GM19043 (cell line): ENCODE measurements around the gene TMEM115.

Source experiments
- ATAC-seq: cut with Tn5 transposase; IDR thresholded peaks from one replicate; pipeline ENCODE4 v1.9.1; 2021; ENCODE audit warnings: low read depth; ENCODE audit not compliant: unreplicated experiment

TMEM115 gene

DNA sequence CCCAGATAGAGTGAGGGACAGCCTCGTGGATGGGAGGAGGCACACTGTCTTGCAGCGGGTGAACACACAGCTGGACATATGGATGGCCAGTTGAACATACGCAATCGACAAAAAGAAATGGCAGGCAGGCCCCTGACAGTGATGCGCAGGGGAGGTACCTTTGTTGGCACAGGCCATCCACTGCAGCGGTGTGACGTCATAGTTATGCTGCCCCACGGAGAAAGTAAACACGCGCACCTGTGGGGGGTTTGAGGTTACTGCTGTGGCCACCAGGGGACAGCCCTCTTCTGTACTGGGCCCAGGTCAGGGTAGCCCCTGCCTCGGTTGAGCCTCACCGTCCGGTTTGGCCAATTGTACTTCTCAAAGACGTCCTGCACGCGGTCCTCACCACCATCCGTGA, 19.4 kb upstream of the TMEM115 start:
- no peak for ATAC-seq

DNA sequence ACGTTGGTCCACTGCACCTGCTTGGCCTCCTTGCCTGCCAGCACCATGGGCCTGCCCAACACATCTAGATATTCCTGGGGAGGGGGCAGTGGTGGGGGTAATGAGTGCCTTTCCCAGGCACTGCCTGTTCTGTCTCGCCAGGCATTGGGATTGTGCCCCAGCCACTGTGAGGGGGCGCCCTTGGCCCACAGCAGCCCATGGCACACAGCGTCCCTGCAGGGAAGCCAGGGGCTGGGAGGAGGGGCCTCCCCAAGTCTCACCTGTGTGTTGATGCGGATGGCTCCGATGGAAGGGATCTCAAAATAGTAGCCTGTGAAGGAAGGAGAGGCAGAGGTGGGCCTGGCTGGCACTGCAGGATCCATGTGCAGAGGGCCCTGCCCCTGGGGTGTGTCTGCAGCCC, 18.7 kb upstream of the TMEM115 start:
- ATAC-seq: no peak

DNA sequence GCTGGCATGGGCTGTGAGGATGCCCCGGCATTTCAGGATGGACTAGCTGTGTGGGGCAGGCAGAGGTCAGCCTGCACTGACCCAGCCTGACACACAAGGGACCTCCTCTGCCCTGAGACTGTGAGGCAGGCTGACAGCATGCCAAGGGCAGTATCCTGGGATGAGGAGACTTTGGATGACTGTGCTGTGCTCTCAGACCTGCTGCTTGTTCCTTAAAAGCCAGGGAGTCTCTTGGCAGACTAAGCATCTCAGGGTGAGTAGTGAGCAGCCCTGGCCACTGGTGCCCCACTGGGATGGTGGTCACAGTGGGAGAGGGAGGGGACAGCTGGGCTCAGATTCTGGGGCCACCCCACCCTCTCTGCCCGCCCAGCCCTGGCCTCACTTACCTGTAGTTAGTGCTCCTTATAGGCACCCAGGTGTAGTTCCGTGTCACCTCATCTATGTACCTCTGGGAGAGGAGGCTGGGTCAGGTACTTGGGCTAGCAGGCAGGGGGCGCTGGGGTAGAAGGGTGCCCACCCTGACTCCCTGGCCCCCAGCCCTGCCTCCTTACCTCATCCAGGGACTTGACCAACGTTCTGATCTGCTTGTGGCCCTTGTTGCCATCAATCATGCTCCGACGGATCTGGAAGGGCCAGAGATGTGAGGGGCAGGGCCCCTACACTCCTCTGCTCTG, 16.1 kb upstream of the TMEM115 start:
- no peak for ATAC-seq

DNA sequence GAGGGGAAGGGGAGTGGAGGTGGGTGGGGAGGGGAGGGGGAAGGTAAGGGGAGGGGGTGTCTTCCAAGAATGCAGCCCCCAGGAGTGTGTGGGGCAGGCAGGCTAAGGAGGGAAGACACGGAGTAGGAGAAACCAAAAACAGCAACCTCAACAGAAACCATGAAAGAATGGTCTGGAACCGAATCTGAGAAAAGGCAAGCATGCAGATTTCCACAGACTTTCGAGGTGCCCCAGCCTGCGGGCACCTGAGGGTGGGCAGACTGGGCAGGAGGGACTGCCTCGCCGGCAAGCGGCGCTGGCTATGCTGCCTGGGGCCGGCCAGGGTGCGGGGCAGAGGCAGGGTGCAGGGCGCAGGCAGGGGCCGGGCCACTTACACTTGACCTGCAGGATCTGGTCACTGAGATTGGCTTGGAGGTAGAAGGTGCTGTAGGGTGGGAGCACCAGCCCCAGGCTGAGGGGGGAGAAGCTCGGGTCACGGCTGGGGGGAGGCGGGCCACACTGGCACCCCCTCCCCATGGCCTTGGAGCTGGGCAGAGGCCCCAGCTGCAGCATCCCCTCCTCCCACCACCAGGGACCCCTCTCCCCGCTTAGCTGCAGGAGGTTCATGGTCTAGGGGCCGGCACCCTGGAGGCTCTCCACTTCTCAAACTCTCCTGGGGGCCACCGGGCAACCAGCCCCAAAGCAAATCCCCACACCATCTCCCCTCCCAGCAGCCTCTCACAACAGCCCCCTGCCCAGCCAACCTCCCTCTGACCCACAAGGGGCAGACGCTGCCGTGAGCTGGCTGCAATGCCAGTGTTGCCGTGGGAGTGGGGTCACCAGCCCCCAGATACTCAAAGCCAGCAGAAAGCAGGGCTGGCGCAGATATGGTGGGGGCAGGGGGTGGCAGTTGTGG, 15.3 kb upstream of the TMEM115 start:
- ATAC-seq: no peak

DNA sequence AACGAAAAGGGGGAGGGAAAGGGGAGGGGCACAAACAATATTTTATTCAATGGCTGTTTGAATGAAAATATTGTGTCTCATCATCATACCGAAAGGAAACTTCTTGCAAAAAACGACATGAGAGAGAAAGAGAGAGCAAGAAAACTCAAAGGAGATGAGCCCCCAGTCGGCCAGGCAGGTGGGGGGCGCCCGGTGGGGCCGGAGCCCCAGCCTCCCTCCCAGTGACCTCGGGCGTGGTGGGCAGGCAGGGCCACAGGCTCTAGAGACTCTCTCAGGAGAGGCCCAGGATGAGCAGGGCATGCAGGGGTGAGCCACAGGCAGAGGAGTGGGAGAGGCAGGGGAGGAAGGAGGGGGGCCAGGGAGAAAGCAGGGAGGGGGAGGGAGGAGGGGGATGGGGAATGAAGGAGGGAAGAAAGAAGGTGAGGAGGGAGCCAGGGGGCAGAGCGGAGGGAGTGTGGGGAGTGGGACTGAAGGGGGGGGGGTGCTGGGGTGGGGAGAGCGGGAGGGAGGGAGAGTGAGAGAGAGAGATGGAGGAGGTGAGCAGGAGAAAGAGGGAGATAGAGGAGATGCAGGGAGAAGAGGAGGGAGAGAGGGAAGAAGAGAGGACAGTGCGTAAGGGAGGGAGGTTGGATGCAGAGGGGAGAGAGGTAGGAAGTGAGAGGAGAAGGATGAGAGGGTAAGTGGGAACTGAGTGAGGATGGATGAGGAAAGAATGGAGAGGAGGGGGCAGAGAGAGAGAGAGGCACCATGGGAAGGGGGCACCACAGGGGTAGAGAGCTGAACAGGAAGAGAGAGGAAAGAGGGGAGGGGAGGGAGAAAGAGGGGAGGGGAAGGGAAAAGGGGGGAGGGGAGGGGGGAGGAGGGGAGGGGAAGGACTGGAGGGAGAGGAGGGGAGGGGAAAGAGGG, 14.1 kb upstream of the TMEM115 start:
- ATAC-seq: no peak

DNA sequence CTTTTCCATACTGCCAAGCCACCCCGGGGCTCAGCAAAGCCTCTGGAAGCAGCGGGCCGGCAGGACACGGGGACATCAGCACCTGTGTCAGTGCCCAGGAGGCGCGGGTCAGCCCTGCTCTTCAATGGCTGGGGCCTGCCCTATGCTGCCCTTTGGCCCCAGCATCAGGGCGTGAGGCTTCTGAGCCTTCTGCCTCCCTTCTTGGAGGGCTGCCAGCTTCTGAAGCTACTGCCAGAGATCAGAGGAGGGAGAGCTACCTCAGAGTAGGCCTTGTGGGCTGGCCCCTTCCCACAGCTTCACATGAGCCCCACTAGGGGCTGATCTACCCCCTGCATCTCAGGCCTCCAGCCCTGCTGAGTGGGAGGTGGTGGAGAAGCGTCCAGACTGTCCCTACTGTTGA, 13.0 kb upstream of the TMEM115 start:
- ATAC-seq: no peak

DNA sequence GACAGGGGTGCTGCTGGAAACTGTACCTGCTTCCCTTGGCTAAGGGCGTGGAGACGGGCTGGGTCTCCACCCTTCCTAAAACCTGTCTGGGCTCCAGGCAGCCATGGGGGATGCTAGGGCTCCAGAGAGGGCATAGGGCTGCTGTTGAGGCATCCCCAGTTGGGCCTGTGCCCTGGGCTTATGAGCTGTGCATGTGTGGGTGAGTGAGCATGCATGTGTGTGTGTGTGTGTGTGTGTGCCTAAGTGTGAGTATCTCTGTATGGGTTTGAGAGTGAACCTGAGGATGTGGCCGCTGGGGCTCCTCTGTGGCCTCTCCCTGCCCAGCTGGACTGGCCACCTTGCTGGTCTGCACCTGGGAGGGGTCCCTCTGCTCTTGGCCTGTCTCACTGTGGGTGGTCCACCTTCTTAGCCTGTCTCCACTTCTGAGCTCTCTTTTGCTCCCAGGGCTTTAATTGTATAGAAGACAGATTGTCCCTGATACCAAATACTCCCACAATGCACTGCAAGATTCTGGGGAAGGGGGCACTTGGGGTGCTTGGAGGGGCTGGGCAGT, 11.9 kb upstream of the TMEM115 start:
- no peak for ATAC-seq

DNA sequence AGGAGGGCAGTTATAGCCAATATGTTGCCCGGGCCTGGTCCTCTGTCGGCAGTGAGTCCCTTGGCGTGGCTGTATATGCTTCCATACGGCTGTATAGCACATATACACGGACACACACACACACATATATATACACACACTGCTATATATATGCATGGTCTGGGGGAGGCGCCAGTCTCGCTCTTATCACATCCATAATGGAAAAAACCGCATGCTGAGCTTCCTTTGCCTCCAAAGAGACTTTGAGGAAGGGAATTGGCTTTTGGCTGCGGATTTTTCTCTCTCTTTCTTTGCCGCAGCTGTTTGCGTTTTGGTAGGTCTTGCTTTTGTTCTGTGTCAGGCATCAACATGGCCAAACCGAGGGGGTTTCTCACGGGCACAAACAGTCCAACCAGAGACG, 11.3 kb upstream of the TMEM115 start:
- no peak for ATAC-seq

DNA sequence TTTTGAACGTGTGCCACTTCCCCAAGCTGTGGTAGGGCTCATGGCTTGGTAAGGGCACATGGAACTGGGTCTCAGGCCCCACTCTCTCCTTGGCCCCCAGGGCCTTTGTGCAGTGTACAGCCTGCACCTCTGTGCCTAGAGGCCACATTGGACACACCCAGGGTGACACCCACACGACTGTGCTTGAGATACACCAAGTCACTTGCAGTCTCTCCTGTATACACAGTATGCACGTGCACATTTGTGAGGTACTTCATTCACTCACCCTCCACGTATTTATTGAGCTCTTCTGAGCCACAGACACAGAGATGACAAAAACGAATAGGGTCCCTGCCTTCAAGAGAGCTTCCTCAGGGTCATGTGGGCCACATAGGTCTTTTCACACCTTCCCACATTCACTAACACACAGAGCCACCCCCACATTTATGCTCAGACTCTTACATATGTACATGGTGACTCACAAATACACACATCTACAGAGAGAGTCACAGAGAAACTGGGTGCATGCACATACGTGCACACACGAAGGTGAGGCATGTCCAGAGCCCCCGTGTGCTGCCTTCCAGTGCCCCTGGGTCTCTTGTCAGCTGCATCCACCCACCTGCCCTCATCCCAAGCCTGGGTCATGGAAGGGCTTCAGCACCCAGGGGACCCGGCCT, 9.8 kb upstream of the TMEM115 start:
- no peak for ATAC-seq

DNA sequence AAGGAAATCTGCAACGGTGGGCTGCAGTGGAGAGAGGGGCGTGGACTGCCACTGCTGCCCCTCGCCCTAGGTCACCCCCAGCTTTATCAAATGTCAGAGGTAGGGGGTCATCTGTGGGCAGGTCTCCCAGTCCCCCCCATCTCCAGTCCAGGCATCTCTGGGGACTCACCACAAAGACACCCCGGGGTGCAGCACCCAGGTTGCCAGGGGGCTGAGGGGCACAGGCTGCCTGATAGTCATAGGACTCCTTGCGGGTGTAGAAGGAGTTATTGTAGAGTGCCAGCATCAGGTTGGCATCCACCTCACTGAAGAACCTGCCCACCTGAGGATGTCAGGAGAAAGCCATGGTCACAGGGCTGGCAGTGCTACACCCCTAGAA, 6.5 kb upstream of the TMEM115 start:
- no peak for ATAC-seq

DNA sequence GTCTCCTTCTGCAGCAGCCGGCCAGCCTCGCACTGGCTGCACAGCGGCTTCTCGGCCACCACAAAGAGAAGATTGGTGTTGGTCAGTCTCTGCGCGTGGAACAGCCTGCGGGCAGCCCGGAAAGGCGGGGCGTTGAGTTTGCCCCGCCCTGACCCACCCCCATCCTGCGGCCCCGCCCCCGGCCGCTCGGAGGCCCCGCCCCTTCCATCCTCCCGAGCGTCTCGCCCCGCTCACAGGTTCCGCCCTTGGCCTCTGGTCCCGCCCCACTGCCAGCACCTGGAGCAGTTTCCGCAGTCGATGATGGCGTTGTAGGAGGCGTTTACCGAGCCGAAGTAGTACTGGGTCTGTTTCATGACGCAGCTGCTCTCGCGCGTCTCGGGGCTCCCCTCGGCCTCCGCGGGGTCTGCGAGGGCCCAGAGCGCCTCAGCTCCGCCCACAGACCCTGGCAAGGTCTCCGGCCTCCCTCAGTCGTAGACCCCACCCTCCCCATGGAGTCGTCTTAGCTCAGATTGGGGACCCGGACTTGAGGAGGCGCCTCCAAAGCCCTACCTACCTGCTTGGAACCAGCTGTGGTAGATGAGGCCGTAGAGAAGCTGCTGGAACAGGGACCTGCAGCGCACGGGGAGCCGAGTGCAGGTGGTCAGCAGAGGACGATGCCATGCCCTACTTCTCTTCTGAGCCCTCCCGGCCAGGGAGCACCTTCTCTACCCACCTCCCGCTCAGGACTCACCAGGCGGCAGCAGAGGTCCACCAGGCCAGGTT, 5.9 kb upstream of the TMEM115 start:
- peak; percentile 89 for ATAC-seq

DNA sequence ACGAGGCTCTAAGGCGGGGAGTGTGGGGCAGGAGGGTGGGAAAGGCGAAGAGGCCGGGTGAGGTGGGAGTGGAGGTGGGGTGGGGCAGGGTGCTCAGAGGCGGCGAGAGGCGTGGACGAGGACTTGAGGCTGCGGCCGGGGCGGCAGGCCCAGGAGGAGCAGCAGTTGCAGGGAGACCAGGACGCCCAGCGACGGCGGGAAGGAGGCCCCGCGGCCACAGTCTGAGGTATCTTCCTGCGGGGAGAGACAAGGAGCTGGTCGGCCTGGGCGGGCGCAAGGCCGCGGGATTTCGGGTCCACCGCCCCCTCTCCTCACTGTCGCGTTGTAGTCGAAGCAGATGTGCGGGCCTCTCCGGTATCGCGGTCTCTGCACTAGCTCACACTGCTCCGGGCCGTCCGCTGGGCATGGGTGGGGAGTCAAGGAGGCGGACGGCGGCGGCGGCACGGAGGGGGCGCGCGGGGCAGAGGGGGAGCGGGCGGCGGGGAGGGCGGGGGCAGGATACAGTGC, 5.3 kb upstream of the TMEM115 start:
- ATAC-seq: peak; percentile 20

DNA sequence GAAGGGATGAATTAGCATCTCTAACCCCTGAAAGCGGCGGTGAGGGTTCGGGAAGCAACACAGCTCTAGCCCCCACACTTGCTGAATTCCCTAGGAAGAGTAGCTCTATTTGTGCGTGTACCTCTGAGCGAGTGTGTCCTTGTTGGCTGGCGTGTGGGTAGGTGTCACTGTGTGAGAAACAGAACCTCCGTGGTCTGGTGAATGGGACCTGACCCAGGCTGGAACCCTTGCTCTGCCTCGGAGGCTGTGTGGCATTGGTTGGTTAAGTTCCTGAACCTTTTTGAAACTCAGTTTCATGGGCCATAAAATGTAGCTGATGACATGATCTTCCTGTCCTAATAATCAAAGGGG, 414 bp upstream of the TMEM115 start:
- no peak for ATAC-seq

DNA sequence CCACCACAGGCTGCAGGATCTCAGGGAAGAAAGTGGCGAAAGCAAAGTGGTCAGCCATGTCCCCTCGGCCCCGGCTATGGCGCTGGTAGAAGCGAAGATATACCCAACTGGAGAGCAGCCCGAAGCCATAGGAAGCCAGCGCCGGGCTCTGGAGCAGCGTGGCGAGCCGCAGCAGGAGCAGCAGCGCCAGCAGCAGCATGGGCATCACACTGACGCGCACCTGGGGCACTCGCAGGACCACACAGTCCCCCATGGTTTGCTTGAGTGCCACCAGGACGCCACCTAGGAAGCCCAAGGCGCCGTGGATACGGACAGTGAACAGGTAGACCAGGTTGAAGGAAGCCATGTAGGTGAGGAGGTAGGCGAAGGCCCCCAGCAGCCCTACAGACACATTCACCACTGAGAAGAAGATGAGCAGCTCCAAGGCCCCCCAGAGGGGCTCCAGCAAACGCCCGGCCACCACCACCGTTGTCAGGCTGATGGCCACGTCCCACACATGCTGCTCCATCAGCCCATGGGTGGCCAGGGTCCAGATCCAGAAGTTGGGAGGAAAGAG, 888 bp downstream of the TMEM115 start:
- ATAC-seq: no peak

DNA sequence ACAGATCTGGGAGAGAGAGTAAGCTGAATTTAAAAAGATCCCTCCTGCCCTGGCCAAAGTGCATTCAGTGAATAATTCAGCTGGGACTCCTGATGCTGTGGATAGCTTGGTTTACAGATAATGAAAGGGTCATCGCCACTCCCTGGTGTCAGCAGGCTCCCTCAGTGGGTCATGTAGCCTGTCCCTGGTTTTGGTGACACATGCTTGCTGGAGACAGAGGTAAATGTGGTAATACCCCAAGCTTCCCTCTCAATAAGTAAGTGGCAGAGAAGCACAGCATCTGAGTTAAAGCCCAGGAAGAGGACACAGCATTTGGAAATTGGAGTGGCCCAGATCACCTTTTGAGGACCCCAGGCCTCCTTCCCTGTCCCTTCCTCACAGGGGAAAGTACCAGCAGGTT, 1.8 kb downstream of the TMEM115 start:
- ATAC-seq: no peak

DNA sequence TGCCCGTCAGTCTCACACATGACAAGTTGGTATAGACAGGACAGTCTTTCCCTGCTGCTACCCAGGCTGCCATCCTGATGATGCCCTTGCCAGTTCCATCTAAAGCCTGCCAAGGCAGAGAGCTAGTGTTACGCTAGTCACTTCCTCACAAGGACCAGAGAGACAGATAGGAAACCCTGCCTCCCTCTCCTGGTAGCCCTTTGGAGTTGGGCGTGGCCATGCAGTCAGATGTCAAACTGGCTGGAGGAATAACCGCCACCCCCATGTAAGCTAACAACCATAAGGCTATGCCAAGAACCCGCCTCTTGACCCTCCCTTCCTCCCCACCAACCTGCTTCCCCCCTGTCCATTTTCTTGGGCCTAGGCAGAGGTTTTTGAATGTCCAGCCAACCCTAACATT, 2.8 kb downstream of the TMEM115 start:
- ATAC-seq: no peak

DNA sequence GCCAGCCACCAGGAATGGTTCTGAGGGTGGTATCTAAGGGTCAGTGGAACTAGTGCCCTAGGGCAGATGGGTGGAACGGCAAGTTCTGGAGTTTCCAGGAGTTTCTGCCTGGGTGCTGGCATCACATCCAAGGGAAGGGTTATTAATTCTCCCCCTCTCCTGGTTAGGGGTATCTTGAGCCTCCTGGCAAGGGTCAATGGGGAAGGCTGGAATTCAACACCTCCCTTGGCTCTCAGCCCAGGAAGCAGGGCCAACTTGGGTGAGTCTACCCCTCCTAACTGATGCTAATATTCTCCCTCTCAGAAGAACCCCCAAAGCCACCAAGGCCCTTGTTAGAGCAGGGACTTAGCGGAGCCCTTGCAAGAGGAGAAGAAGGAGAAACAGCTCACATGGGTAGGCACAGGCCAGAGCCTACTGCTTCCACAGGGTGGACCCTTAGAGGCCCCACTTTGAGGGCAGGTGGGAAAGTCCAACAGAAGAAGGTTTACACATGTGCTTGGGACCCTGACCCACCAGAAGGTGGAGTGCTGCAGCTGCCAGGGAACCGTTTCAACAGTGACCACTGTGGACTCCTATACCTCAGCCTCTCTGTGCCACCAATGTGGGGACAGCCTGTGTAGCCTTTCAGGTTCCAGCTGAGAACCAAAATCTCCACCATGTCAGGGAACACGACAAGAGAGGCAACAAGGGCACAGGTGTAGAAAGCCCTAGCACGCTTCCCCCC, 3.3 kb downstream of the TMEM115 start:
- no peak for ATAC-seq

DNA sequence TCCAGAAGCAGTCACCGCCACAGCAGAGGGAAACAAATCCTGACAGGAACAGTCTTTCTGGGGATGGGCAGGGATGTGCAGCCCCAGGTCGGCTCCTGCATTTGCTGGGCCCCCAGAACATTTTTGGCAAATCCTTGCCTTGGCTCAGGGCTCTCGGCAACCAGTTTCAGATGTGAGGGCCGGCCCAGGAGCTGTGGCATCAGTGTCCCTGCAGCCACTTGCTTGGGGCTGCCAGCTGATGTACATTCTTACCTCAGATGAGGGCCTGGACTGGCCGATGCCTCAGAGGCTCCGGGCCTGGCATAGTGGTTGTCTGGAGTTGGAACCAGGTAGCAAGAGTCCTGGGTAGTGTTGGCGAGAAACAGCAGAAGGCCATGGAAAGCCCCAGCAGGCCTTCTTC, 4.5 kb downstream of the TMEM115 start:
- ATAC-seq: no peak
